ENCODE results near the gene SPTB. TPM values are rescaled to one million over a fixed set of nuclear protein-coding genes. Genes with fewer than 3 reads are reported as not detected.

SPTB gene
- total and polyA plus RNA-seq, 9 of the 15 experiments (the other 6 are each of a cell fraction or from before 2014, with no cell fraction given): 0.21 to 45.9 (median 11.7) TPM

DNA sequence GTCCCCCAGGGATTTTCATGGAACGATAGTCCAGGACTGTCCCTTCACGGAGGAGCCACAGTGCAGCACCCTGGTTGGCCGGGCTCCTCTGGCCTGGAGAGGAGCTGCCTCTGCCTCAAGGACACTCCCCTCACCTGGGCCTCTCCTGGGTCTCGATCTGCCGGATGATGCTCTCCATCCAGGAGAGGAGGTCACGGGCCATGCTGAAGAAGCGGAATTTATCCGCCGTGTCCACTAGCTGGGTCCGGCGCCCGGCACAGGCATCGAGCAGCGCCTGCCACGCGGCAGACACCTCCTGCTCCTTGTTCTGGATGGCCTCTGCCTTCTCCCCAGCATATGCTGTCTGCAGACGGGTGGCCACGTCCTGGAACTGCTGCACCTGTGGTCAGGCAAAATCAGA is 109.0 kb downstream of the SPTB start (continued):
- TF ChIP-seq ZBTB7A (IDR thresholded peaks at IDR 0.05; ENCODE audit: borderline replicate concordance, control insufficient read depth, low read depth, low read length) (no peak), TRIM28 (IDR thresholded peaks at IDR 0.05) (no peak), SRSF3 (IDR thresholded peaks at IDR 0.05; ENCODE audit: insufficient read depth, low read length) (no peak), GABPA (tag; conservative IDR thresholded peaks at IDR 0.05; ENCODE audit: low read depth) (no peak), ZBTB9 (CRISPR knock-in tag; IDR thresholded peaks at IDR 0.05) (no peak), NFXL1 (CRISPR knock-in tag; IDR thresholded peaks at IDR 0.05) (no peak)

DNA sequence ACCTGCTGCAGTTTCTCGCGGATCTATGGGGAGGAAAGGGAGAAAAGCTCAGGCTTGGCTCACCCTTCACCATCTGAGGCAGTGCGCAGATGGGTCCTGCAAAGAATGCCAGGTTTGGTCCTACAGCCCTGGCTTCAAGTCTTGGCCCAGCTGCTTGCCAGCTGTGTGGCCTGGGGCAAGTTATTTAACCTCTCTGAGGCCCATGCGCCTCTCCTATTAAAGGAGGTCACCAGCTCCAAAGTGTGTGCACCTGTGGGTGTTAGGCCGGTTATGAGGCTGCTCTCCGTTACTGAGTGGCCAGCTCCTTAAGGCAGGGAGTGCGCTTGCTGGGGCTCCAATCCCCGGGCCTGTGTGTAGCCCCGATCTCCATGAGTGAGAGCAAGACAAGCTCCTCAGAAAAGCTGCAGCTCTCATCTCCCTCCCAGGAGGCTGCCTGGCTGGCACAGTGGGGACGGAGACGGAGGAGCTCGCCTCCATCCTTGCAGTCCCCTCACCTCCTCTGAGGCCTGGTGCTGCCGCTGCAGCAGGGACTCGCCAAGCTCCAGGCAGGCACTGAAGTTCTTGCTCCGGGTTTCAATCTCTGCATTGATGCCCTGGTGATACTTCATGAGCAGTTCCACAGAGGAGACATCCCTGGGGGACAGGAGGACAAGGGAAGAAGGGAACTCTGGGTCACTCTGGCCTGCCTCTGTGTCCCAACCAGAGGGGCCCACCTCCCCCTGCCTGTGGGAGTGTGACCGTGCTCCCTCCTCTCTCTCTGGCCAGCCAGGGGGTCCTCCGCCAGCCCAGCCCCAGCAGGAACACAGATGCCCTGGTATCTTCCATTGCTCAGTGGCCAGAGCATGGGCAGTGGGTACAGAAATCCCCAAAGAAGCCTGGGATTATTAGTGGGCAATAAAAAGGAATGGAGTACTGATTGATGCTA is 110.3 kb downstream of the SPTB start:
- no peak overlapping the region for H2AFZ ChIP-seq (ENCODE audit: low read depth, low read length)
- H3K9me3 ChIP-seq (replicated peaks; ENCODE audit: control insufficient read depth, insufficient read depth, low read depth, low read length): no peaks in the 10 kb centered on the region
- POLR2A ChIA-PET: interaction anchor here (1.3 kb wide), 1 partner anchor 13 kb away, joined by 4 read pairs; no protein-coding TSS in a partner anchor
- FAIRE-seq (no peak), ATAC-seq (no peak), DNase-seq (ENCODE audit: extremely low read depth in 1 of 4, low spot score in 3 of 4) (no peak)
- no peaks in the 10 kb centered on the region for H3K27me3 ChIP-seq (ENCODE audit: control insufficient read depth in 2 of 2, insufficient read depth in 2 of 2, low read length in 2 of 2)
- in situ Hi-C loops (cut with MboI) (no loop called here), intact Hi-C loops (cut with micrococcal nuclease) (no loop called here)
- no peak overlapping the region for H3K9ac ChIP-seq (ENCODE audit: insufficient read depth in 1 of 2, low read depth in 2 of 2, low read length in 2 of 2)
- H3K4me1 ChIP-seq (replicated peaks in 1 of 2; ENCODE audit: control insufficient read depth in 2 of 2, insufficient read depth in 2 of 2, low read length in 2 of 2): peaks cover 0 to 11% of the 10 kb centered on the region in 2 experiments; a peak in 2 of 5 replicates
- H3K9me1 ChIP-seq (ENCODE audit: control insufficient read depth, insufficient read depth, low read length): no peaks in the 10 kb centered on the region
- no peak overlapping the region for H3K27ac ChIP-seq (ENCODE audit: extremely low read depth, low read depth, low read length)
- no peak overlapping the region for H3K4me2 ChIP-seq (ENCODE audit: insufficient read depth, low read length)
- H3K4me3 ChIP-seq: no peak overlapping the region
- no peaks in the 10 kb centered on the region for H4K20me1 ChIP-seq (replicated peaks; ENCODE audit: control insufficient read depth, insufficient read depth, low read length)
- CTCF ChIA-PET (ENCODE audit: low intra/inter-chr PET ratio): no interaction called here
- BruUV-seq (replicated peaks): no TSS peak
- WGBS (ENCODE audit: insufficient coverage, low coverage, missing lambda C conversion rate): 92% methylated on average over 7 of the region's 17 CpGs
- peaks cover 77% of the 10 kb centered on the region for H3K36me3 ChIP-seq (ENCODE audit: control insufficient read depth, insufficient read depth, low read length)
- no peaks in the 10 kb centered on the region for H3K79me2 ChIP-seq (ENCODE audit: control insufficient read depth, insufficient read depth, low read length)
- TF ChIP-seq DNMT1 (IDR thresholded peaks at IDR 0.05) (no peak), NFXL1 (CRISPR knock-in tag; IDR thresholded peaks at IDR 0.05) (no peak), ZNF436 (CRISPR knock-in tag; IDR thresholded peaks at IDR 0.05) (no peak)
- TF ChIP-seq, protein P1, sequence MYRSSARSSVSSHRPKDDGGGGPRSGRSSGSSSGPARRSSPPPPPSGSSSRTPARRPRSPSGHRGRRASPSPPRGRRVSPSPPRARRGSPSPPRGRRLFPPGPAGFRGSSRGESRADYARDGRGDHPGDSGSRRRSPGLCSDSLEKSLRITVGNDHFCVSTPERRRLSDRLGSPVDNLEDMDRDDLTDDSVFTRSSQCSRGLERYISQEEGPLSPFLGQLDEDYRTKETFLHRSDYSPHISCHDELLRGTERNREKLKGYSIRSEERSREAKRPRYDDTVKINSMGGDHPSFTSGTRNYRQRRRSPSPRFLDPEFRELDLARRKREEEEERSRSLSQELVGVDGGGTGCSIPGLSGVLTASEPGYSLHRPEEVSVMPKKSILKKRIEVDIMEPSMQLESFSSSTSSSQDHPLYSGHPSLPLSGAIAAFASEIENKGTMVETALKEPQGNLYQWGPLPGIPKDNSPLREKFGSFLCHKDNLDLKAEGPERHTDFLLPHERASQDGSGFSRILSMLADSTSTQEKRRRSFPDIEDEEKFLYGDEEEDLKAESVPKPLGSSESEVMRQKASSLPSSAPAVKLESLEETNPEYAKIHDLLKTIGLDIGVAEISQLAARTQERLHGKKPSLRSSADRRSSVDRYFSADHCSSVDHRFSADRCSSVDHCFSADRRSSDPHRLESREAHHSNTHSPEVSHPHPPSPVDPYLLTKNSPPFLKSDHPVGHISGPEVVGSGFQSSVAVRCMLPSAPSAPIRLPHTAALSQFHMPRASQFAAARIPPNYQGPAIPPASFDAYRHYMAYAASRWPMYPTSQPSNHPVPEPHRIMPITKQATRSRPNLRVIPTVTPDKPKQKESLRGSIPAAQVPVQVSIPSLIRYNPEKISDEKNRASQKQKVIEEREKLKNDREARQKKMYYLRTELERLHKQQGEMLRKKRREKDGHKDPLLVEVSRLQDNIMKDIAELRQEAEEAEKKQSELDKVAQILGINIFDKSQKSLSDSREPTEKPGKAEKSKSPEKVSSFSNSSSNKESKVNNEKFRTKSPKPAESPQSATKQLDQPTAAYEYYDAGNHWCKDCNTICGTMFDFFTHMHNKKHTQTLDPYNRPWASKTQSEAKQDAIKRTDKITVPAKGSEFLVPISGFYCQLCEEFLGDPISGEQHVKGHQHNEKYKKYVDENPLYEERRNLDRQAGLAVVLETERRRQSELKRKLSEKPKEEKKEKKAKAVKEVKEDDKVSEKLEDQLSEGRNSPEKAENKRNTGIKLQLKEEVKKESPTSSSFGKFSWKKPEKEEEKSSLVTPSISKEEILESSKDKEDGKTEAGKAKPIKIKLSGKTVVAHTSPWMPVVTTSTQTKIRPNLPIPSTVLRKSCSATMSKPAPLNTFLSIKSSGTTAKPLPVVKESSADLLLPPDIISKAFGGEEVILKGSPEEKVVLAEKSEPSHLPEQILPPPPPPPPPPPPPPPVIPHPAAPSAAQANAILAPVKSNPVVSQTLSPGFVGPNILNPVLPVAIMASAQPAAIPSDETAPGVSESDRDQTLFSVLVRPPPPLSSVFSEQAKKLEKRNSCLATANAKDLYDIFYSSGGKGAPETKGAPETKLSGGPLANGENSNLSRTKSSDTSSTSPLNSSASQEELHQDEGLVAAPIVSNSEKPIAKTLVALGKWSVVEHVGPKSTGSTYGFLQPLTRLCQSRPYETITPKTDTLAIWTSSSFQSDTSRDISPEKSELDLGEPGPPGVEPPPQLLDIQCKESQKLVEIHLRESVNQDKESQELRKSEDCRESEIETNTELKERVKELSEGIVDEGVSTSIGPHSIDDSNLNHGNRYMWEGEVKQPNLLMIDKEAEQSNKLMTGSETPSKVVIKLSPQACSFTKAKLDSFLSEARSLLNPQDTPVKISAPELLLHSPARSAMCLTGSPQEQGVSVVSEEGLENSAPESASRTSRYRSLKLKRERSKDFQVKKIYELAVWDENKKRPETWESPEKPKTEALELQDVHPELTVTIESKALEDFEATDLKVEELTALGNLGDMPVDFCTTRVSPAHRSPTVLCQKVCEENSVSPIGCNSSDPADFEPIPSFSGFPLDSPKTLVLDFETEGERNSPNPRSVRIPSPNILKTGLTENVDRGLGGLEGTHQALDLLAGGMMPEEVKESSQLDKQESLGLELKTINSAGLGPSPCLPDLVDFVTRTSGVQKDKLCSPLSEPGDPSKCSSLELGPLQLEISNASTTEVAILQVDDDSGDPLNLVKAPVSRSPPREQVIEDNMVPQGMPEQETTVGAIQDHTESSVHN (IDR thresholded peaks at IDR 0.05; ENCODE audit: borderline replicate concordance in 1 of 2, low read depth in 1 of 2): no peak

Measured in K562 (cell line).